Measurements from ENCODE around the gene GNPTAB. TPM values are rescaled to one million over a fixed set of nuclear protein-coding genes. Genes with fewer than 3 reads are reported as not detected.
"Not testable (repeated sequence)": the region's sequence is repeated elsewhere in the genome, so short reads cannot be mapped to it uniquely, and the experiment has no call there.

Gene GNPTAB
- 10 to 100 TPM; 34.7 to 51.2 (median 48.8) TPM for polyA plus RNA-seq (ENCODE audit: insufficient read depth in 1 of 5, insufficient read length in 5 of 5, low replicate concordance in 1 of 5)
- long read RNA-seq, donor 1, full-length matches to known transcripts = 2 of 8 reads
- long read RNA-seq, donor 1, partial matches to known transcripts = 6 of 8 reads
- long read RNA-seq, donor 1, other reads (novel, unspliced or antisense) = 0 of 8 reads
- long read RNA-seq, donor 2, full-length matches to known transcripts = 1 of 34 reads
- long read RNA-seq, donor 2, partial matches to known transcripts = 33 of 34 reads
- long read RNA-seq, donor 2, other reads (novel, unspliced or antisense) = 0 of 34 reads
- long read RNA-seq, donor 3, full-length matches to known transcripts = 2 of 2 reads
- long read RNA-seq, donor 3, partial matches to known transcripts = 0 of 2 reads
- long read RNA-seq, donor 3, other reads (novel, unspliced or antisense) = 0 of 2 reads
- long read RNA-seq, donor 4, full-length matches to known transcripts = 1 of 7 reads
- long read RNA-seq, donor 4, partial matches to known transcripts = 6 of 7 reads
- long read RNA-seq, donor 4, other reads (novel, unspliced or antisense) = 0 of 7 reads
- long read RNA-seq, donor 5, full-length matches to known transcripts = 7 of 7 reads
- long read RNA-seq, donor 5, partial matches to known transcripts = 0 of 7 reads
- long read RNA-seq, donor 5, other reads (novel, unspliced or antisense) = 0 of 7 reads
- long read RNA-seq, donor 6, full-length matches to known transcripts = 4 of 4 reads
- long read RNA-seq, donor 6, partial matches to known transcripts = 0 of 4 reads
- long read RNA-seq, donor 6, other reads (novel, unspliced or antisense) = 0 of 4 reads
- long read RNA-seq, donor 7, full-length matches to known transcripts = 1 of 12 reads
- long read RNA-seq, donor 7, partial matches to known transcripts = 11 of 12 reads
- long read RNA-seq, donor 7, other reads (novel, unspliced or antisense) = 0 of 12 reads
- long read RNA-seq, donor 8, full-length matches to known transcripts = 1 of 1 reads
- long read RNA-seq, donor 8, partial matches to known transcripts = 0 of 1 reads
- long read RNA-seq, donor 8, other reads (novel, unspliced or antisense) = 0 of 1 reads

- peak; percentile 90 to 93 for DNase-seq
These were observed at the start of gene GNPTAB for GRCh38 chr12:101830367-101831325. Gene GNPTAB (minus strand): TSS chr12:101830959. CDS start chr12:101830675, 284 bp downstream.

GRCh38 chr12:101878243-101878821, 47.6 kb upstream of the GNPTAB start:
- no peak for DNase-seq

DNA sequence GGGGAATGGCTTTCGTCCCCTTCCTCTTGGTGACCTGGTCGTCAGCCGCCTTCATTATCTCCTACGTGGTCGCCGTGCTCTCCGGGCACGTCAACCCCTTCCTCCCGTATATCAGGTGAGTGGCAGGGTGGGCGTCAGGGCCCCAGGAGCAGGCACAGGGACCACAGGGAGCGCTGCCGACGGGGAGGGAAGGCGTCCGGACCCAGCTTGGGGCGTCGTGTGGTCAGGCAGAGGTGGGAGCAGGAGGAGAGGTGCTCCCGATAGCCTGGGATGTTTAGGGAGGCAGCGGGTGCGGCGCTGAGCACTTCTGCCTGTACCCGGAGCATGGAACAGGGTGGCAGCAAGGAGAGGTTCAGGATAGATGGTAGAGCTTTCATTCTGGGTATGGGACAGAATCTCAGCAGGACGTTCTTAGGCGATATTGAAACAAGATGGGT, 47.1 kb upstream of the GNPTAB start:
- peak; percentile 42 to 46 for DNase-seq

DNA sequence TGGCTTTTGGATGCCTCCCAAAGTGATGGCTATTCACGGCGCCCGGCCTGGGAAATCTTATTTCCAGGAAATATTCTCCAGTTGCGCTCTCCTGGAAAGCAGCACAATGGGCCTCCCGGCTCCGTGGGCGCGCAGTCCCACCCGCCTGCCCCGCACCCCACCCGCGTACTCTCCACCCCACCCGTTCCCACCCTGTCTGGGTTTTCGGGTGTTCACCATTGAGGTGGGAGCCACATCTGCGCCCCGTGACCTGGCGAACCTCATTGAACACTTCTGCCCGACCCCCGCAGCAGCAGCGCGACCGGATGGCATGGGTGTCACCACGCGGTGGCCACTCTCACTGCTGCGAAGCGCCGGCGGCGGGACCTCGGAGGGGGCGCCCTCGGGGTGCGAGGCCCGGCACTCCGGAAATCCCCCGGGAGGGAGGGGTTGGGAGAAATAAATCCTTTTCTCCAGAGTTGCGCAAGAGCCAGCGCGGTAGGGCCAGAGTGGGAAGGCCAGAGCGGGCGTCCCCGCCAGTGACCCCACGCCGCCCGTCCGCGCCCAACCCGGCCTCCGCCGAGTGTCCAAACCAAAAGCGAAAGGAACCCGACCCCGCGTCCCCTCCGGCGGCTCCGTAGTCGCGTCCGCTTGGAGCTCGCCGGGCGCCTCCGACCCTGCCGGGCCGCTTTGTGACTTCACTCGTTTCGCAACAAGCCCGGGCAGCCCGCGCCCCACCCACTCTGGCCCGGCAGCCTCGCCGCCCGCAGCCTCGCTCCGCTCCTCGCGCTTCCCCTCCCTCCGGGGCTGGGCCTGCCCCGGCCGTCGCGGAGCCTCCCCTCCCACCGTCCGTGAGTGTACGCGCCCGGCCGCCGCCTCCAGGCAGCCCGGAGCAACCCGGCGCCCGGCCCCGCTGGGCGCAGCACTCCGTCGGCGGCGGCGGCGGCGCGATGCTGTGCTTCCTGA, 46.4 kb upstream of the GNPTAB start, which contains the start of gene DRAM1:
TSS of gene DRAM1 (plus strand) at position 720 of the 945 bp plus-strand sequence. CDS start at position 930, 210 bp downstream.
- DNase-seq = peak; percentile 90 to 91

DNA sequence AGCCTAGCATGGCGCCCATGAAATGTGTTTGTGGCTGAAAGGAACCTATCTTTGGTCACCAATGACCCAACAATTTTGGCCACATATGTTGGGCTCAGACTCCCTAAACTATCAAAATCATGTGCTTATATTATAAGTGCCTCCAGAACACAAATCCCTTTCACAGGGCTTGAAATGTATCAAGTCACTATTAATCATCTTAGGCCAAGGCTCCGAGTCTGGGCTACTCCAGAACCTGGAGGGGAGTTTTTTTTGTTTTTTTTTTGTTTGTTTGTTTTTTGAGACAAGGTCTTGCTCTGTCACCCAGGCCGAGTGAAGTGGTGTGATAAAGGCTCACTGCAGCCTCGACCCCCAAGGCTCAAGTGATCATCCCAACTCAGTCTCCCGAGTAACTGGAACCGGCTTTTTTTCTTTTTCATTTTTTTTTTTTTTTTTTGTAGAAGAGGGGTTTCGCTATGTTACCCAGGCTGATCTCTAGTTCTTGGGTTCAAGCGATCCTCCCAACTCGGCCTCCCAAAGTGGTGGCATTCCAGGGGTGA, 45.6 kb upstream of the GNPTAB start:
- DNase-seq = peak in 1 of 2 donors; percentile 9

DNA sequence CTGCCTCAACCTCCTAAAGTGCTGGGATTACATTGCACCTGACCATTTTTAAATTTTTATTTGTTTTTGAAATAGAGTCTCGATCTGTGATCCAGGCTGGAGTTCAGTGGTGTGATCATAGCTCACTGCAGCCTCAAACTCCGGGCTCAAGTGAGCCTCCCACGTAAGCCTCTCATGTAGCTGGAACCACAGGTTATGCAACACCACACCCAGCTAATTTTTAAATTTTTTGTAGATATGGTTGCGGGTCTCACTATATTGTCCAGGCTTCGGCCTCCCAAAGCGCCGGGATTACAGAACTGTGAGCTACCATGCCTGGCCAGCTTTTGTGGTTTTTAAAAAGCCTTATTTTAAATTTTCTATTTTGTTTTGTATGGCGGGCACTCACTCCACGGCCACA, 44.4 kb upstream of the GNPTAB start:
- no peak for DNase-seq

DNA sequence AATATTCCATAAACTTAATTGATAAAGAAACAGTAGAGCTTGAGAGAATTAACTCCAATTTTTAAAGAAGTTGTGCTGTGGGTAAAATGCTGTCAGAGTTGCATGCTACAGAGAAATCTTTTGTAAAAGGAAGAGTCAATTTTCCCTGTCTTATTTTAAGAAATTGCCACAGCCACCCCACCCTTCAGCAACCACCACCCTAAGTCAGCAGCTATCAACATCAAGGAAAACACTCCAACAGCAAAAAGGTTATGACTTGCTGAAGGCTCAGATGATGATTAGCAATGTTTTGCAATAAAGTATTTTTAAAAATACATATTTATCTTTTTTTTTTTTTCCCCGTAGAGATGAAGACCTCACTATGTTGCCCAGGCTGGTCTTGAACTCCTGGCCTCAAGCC, 40.2 kb upstream of the GNPTAB start:
- DNase-seq = no peak

DNA sequence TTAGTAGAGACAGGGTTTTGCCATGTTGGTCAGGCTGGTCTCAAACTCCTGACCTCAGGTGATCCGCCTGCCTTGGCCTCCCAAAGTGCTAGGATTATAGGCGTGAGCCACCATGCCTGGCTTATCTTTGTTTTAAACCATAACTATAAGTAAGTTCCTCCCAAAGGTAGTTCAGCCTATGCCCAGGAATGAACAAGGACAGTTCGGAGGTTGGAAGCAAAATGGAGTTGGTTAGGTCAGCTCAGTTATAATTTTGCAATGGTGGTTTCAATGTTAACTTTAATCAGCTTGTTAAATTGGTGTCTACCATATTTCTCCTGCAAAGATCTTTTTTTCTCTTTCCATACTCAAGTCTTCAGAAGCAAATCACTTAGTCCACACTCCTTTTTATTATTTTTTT, 36.9 kb upstream of the GNPTAB start:
- not testable (repeated sequence) for DNase-seq

DNA sequence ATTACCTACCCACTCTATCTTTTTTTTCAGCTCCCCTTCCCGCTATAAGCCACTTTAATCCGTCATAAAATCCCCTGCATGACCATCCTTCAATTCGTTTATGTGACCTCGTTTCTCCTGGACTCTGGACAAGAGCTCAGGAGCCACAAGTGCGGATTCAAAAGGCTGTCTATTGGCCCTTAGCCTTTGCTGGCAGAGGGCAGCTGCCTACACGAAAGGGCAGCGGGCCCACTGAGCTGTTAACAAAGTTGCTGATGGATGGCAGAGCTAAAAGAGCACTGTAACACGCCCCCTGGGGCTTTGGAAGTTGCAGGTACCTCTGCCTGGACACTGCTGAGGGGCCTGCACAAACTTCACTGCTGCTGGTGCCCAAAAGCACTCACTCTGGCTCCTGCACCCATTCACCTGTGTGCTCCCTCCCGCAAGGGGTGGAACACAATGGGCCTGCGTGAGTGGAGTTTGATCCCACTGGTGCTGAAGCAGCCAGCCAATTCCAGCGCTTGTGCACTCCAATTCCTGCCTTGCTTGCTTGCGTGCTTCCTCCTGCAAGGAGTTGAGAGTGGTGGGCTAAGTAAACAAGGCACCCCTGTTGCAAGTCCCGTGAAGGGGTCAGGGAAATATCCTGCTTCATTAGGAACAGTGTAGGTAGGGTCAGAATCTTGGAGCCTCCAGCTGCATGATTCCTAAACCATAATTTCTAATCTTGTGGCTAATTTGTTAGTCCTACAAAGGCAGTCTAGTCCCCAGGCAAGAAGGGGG, 36.0 kb upstream of the GNPTAB start:
- no peak for DNase-seq

DNA sequence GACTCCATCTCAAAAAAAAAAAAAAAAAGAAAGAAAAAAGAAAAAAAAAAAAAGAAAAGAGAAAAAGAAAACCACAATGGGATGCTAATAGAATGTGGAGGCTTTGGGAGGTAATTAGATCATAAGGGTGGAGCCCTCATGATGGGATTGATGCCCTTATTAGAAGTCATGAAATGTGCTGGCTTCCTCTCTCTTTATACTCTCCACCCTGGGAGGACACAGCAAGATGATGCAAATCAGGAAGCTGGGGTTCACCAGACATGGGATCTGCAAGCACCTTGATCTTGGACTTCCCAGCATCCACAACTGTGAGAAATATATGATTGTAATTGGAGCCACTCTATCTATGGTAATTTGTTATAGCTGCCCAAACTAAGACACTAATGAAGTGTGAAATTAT, 33.2 kb upstream of the GNPTAB start:
- DNase-seq = no peak

DNA sequence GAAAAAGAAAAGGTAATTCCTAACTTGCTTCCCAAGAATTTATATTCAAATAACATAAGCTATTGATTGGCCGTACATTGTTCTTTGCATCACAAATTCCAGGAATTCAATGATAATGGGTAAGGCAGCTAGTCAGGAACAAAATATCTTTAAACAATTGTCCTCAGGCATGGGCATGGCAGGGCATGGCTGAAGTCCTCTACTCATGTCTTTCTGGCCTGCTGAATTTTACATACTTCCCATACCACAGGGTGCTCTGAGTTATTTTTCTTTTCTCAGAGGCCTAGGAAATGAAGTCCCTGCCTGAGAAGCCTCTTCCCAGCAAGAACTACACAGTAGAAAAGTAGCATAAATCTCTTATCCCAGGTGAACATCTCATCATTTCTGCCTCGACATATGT, 31.5 kb upstream of the GNPTAB start:
- DNase-seq = no peak

GRCh38 chr12:101861688-101862087, 30.9 kb upstream of the GNPTAB start:
- DNase-seq = not testable (repeated sequence)

DNA sequence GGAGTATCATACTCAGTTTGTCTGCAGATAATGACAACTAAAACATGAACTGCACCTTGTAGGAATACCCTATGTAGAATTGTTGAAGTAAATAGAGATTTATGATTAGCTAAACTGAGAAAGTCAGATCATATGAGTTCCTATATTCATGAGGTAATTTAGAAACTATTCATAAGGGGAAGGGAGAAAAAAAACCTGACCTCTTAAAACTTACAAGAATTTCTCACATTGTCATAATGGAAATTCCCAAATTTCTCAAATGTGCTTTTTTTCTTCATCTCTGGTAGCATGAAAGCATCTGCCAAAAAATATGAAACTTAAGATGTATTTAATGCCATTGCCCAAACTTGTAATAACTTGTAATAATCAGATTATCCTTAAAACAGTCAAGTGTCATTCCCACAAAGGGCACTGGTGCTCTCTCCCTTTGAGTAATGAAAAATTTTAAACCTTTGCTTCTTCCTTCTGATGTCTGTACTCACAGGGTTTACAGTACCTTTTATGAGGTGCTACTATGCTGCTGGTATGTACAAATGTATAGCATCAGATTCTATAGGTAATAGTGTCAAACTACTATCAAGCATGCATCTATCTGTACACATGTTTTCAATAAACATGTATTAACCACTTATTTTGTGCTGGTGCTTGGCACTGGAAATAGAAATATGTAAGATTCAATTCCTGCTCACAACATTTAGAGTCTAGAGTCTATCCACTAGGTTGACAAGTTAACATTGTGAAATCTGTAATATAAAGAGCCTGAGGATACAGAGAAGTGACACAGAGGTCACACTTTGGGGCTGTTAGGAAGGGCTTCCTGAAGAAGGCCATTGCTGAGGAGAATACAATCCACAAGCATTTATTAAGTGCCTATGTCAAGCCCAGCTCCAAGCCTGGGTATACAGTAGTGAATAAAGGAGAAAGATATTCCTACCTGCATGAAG, 29.2 kb upstream of the GNPTAB start:
- DNase-seq = no peak

- no peak for DNase-seq
These were observed 27.6 kb upstream of the GNPTAB start for GRCh38 chr12:101858361-101858760.

- DNase-seq = no peak
These were observed 26.3 kb upstream of the GNPTAB start for GRCh38 chr12:101857043-101857558.

- not testable (repeated sequence) for DNase-seq
These were observed 25.9 kb upstream of the GNPTAB start for GRCh38 chr12:101856614-101857013.

GRCh38 chr12:101855976-101856375, 25.2 kb upstream of the GNPTAB start:
- DNase-seq = no peak

All from right lung (tissue), 10 donors.